ENCODE data around the gene ZDHHC14. TPM values are rescaled to one million over a fixed set of nuclear protein-coding genes. Genes with fewer than 3 reads are reported as not detected.

Gene ZDHHC14
- total and polyA plus RNA-seq, 7 donors: 2.4 to 12.6 (median 9.6) TPM

DNA sequence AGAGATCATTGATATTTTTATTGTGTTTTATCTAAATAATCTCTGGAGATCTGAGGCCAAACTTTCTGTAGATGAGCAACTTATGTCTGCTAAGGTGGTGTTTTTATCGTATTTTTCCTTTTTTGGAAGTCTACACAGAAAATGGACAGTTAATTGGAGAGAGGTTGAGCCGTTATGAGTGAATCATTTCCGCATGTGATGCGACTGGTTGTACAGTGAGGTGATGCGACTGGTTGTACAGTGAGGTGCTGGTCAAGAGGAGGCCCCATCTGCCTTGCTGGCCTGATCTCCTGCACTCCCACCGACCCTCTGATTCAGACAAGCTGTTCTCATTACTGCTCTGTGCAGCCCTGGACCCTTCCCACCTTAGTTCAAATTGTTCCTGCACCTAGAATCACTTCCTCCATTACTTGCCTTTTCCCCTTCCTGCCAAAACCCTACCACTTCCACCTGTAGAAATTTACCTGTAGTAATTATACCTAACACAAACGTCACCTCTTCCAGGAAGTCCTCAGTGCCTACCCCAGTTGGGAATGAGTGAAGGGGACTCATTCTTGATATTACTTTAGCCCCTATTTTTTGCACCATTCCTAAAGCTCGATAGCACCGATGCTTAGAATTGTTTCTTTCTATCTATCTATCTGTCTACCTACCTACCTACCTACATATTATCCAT, 100.3 kb downstream of the ZDHHC14 start:
- no peaks in the 10 kb centered on the region for H3K9me3 ChIP-seq
- TF ChIP-seq EP300 (IDR thresholded peaks at IDR 0.05): no peak
- no peak for TF ChIP-seq POLR2A (IDR thresholded peaks at IDR 0.05)
- TF ChIP-seq, protein P1, sequence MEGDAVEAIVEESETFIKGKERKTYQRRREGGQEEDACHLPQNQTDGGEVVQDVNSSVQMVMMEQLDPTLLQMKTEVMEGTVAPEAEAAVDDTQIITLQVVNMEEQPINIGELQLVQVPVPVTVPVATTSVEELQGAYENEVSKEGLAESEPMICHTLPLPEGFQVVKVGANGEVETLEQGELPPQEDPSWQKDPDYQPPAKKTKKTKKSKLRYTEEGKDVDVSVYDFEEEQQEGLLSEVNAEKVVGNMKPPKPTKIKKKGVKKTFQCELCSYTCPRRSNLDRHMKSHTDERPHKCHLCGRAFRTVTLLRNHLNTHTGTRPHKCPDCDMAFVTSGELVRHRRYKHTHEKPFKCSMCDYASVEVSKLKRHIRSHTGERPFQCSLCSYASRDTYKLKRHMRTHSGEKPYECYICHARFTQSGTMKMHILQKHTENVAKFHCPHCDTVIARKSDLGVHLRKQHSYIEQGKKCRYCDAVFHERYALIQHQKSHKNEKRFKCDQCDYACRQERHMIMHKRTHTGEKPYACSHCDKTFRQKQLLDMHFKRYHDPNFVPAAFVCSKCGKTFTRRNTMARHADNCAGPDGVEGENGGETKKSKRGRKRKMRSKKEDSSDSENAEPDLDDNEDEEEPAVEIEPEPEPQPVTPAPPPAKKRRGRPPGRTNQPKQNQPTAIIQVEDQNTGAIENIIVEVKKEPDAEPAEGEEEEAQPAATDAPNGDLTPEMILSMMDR (IDR thresholded peaks at IDR 0.05): no peak
- no peak for TF ChIP-seq POLR2AphosphoS5 (IDR thresholded peaks at IDR 0.05)
- WGBS, 2 donors: 82 to 84% methylated on average over 9 of the region's 9 CpGs
- DNase-seq: no peak
- H3K27me3 ChIP-seq: no peaks in the 10 kb centered on the region
- H3K4me1 ChIP-seq: no peaks in the 10 kb centered on the region
- H3K27ac ChIP-seq: no peak overlapping the region
- H3K36me3 ChIP-seq: no peaks in the 10 kb centered on the region
- intact Hi-C loops (cut with DNase I): no loop called here
- no peak overlapping the region for H3K4me3 ChIP-seq

- intact Hi-C loops (cut with DNase I): no loop called here
- Histone ChIP-seq H3K4me3 (no peak overlapping the region), H3K27ac (no peak overlapping the region), H3K27me3 (no peaks in the 10 kb centered on the region), H3K36me3 (no peaks in the 10 kb centered on the region), H3K9me3 (no peaks in the 10 kb centered on the region), H3K4me1 (no peaks in the 10 kb centered on the region)
- TF ChIP-seq, protein P1 (IDR thresholded peaks at IDR 0.05): no peak
- 82 to 88% methylated on average over 4 of the region's 4 CpGs for WGBS, 2 donors
- no peak for DNase-seq
Measured at GRCh38 chr6:157481865-157482249, 100.9 kb downstream of the ZDHHC14 start.

GRCh38 chr6:157483770-157484169, 102.8 kb downstream of the ZDHHC14 start:
- H3K27ac ChIP-seq: no peak overlapping the region
- no peak for DNase-seq
- no peaks in the 10 kb centered on the region for H3K27me3 ChIP-seq
- no peak for TF ChIP-seq POLR2AphosphoS5 (IDR thresholded peaks at IDR 0.05)
- TF ChIP-seq, protein P1 (IDR thresholded peaks at IDR 0.05): no peak
- intact Hi-C loops (cut with DNase I): no loop called here
- H3K4me3 ChIP-seq: no peak overlapping the region
- WGBS, 2 donors: 95 to 97% methylated on average over 3 of the region's 3 CpGs
- H3K4me1 ChIP-seq: no peaks in the 10 kb centered on the region
- no peaks in the 10 kb centered on the region for H3K9me3 ChIP-seq
- H3K36me3 ChIP-seq: no peaks in the 10 kb centered on the region

DNA sequence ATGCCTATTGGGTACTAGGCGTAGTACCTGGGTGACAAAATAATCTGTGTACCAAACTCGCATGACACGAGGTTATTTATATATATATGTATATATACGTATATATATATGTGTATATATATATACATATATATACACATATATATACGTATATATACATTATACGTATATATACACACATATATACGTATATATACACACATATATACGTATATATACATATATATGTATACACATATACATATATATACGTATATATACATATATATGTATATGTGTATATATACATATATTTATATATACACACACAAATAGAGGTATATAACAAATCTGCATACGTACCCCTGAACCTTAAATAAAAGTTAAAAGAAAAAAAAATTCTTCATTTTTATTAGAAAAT, 103.2 kb downstream of the ZDHHC14 start:
- WGBS, 2 donors: 87 to 90% methylated on average over 10 of the region's 10 CpGs
- intact Hi-C loops (cut with DNase I): no loop called here
- DNase-seq: no peak

More for the DNA sequence above, 103.2 kb downstream of the ZDHHC14 start:
- no peaks in the 10 kb centered on the region for H3K27me3 ChIP-seq
- TF ChIP-seq, protein P1 (IDR thresholded peaks at IDR 0.05): no peak
- TF ChIP-seq EP300 (IDR thresholded peaks at IDR 0.05): no peak
- no peak for TF ChIP-seq POLR2AphosphoS5 (IDR thresholded peaks at IDR 0.05)
- TF ChIP-seq POLR2A (IDR thresholded peaks at IDR 0.05): no peak
- H3K9me3 ChIP-seq: no peaks in the 10 kb centered on the region
- H3K27ac ChIP-seq: no peak overlapping the region
- H3K4me1 ChIP-seq: no peaks in the 10 kb centered on the region
- H3K36me3 ChIP-seq: no peaks in the 10 kb centered on the region
- no peak overlapping the region for H3K4me3 ChIP-seq
